GM12878 (cell line): Measurements from ENCODE around the gene RNF31.
"Not testable (repeated sequence)": the region's sequence is repeated elsewhere in the genome, so short reads cannot be mapped to it uniquely, and the experiment has no call there.

Experiments used
- BRCA1 ChIP-seq: IDR thresholded peaks from 2 replicates; pipeline ENCODE4 v1.6.1; 2011; ENCODE audit warnings: low read depth, low read length, improper control_type of control experiment
- EP300 ChIP-seq, 2 experiments: fragments of 150-350 bp in 1 of 2; IDR thresholded peaks; 2 replicates each; pipeline ENCODE4 v1.6.1; 2011 to 2012; ENCODE audit warnings: low read depth in 2 of 2, low read length in 2 of 2, borderline replicate concordance in 1 of 2, improper control_type of control experiment in 1 of 2, inconsistent platforms in 1 of 2; ENCODE audit not compliant: control insufficient read depth in 1 of 2
- HCFC1 ChIP-seq: fragments of 150-350 bp; IDR thresholded peaks from 2 replicates; pipeline ENCODE4 v1.6.1; 2014; ENCODE audit warnings: low read length
- POLR2A ChIP-seq: IDR thresholded peaks from 2 replicates; pipeline ENCODE4 v1.6.1; 2011; ENCODE audit warnings: low read depth, mild to moderate bottlenecking, low read length
- POLR2AphosphoS5 ChIP-seq: IDR thresholded peaks from 2 replicates; pipeline ENCODE4 v1.6.1; 2011; ENCODE audit warnings: mild to moderate bottlenecking, low read length, inconsistent platforms
- RAD21 ChIP-seq: IDR thresholded peaks from 2 replicates; pipeline ENCODE4 v1.6.1; 2011; ENCODE audit warnings: mild to moderate bottlenecking, low read depth, low read length, moderate library complexity; ENCODE audit not compliant: insufficient read depth
- RB1 ChIP-seq: fragments of 450-650 bp; formaldehyde crosslinking; IDR thresholded peaks from 2 replicates; pipeline ENCODE4 v1.6.1; 2017; ENCODE audit warnings: mild to moderate bottlenecking, borderline replicate concordance
- RBBP5 ChIP-seq: fragments of 200-600 bp; sonication (generic); conservative IDR thresholded peaks from 2 replicates; pipeline ENCODE4 v1.6.1; 2016
- TAF1 ChIP-seq: IDR thresholded peaks from 2 replicates; pipeline ENCODE4 v1.6.1; 2011; ENCODE audit warnings: mild to moderate bottlenecking, low read depth, low read length, borderline replicate concordance
- TBL1XR1 ChIP-seq: IDR thresholded peaks from 2 replicates; pipeline ENCODE4 v1.6.1; 2012; ENCODE audit warnings: low read depth, low read length, improper control_type of control experiment
- TCF3 ChIP-seq: IDR thresholded peaks from 2 replicates; pipeline ENCODE4 v1.6.1; 2012; ENCODE audit warnings: low read depth, mild to moderate bottlenecking, low read length, borderline replicate concordance; ENCODE audit not compliant: insufficient read depth
- ZNF274 ChIP-seq: IDR thresholded peaks from one replicate; pipeline ENCODE4 v1.8.0; 2011; ENCODE audit not compliant: insufficient read length, insufficient read depth
- TF ChIP-seq, protein P1 (sequence below), 3 experiments: IDR thresholded peaks in 2 of 3; conservative IDR thresholded peaks in 1 of 3; 2 replicates each; pipeline ENCODE4 v1.5.1; 2011; ENCODE audit warnings: low read depth in 3 of 3, low read length in 3 of 3, mild to moderate bottlenecking in 3 of 3, control low read depth in 2 of 3, moderate library complexity in 2 of 3, inconsistent platforms in 1 of 3, mixed read lengths in 1 of 3; ENCODE audit not compliant: control insufficient read depth in 2 of 3, insufficient read depth in 1 of 3; ENCODE audit errors: extremely low read depth in 1 of 3

- TF ChIP-seq TCF3; BRCA1; POLR2AphosphoS5; RAD21; TAF1; ZNF274; TBL1XR1; RB1; RBBP5; EP300 (IDR thresholded peaks at IDR 0.05; ENCODE audit: borderline replicate concordance in 1 of 2, control insufficient read depth in 1 of 2, low read depth in 2 of 2, low read length in 2 of 2); HCFC1; POLR2A: not testable (repeated sequence)
- TF ChIP-seq, protein P1, sequence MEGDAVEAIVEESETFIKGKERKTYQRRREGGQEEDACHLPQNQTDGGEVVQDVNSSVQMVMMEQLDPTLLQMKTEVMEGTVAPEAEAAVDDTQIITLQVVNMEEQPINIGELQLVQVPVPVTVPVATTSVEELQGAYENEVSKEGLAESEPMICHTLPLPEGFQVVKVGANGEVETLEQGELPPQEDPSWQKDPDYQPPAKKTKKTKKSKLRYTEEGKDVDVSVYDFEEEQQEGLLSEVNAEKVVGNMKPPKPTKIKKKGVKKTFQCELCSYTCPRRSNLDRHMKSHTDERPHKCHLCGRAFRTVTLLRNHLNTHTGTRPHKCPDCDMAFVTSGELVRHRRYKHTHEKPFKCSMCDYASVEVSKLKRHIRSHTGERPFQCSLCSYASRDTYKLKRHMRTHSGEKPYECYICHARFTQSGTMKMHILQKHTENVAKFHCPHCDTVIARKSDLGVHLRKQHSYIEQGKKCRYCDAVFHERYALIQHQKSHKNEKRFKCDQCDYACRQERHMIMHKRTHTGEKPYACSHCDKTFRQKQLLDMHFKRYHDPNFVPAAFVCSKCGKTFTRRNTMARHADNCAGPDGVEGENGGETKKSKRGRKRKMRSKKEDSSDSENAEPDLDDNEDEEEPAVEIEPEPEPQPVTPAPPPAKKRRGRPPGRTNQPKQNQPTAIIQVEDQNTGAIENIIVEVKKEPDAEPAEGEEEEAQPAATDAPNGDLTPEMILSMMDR (IDR thresholded peaks at IDR 0.05 in 2 of 3, conservative IDR thresholded peaks at IDR 0.05 in 1 of 3; ENCODE audit: control insufficient read depth in 2 of 3, extremely low read depth in 1 of 3, insufficient read depth in 1 of 3, low read depth in 3 of 3, low read length in 3 of 3), result not testable (repeated sequence)
These were observed 41.6 kb upstream of the RNF31 start for GRCh38 chr14:24105609-24106239.
